HUES64 (cell line): ENCODE data around the gene CETN3.
"Not testable (repeated sequence)": the region's sequence is repeated elsewhere in the genome, so short reads cannot be mapped to it uniquely, and the experiment has no call there.

ENCODE experiments used
- H3K27ac ChIP-seq: 2 replicates; pipeline ENCODE4 v1.7.0; 2013; ENCODE audit warnings: low read depth, low read length, inconsistent platforms
- H3K27me3 ChIP-seq: 2 replicates; pipeline ENCODE4 v1.6.1; 2013; ENCODE audit warnings: mild to moderate bottlenecking, low read length; ENCODE audit not compliant: insufficient read depth
- H3K36me3 ChIP-seq: 2 replicates; pipeline ENCODE4 v1.6.1; 2013; ENCODE audit warnings: mild to moderate bottlenecking, low read length; ENCODE audit not compliant: insufficient read depth
- H3K4me1 ChIP-seq: 2 replicates; pipeline ENCODE4 v1.6.1; 2013; ENCODE audit warnings: mild to moderate bottlenecking, low read length, moderate library complexity; ENCODE audit not compliant: insufficient read depth
- H3K4me3 ChIP-seq: 2 replicates; pipeline ENCODE4 v1.5.1; 2013; ENCODE audit warnings: mild to moderate bottlenecking, low read length, moderate library complexity
- H3K9ac ChIP-seq: 2 replicates; pipeline ENCODE4 v1.6.1; 2013; ENCODE audit warnings: mild to moderate bottlenecking, low read depth, low read length
- H3K9me3 ChIP-seq: 2 replicates; pipeline ENCODE4 v1.6.1; 2013; ENCODE audit warnings: low read depth, low read length; ENCODE audit not compliant: insufficient read depth
- WGBS: fragments of 150-250, 120-280 bp; methylation state at CpG from one replicate; pipeline ENCODE4 v1.1.7; 2013; ENCODE audit warnings: missing lambda C conversion rate; 5-methylcytosine and 5-hydroxymethylcytosine counted together

The CETN3 gene

GRCh38 chr5:90381213-90381929, 28.2 kb downstream of the CETN3 start:
- no peak overlapping the region for H3K27ac ChIP-seq
- no peaks in the 10 kb centered on the region for H3K27me3 ChIP-seq
- WGBS: 96% methylated on average over 6 of the region's 6 CpGs
- no peaks in the 10 kb centered on the region for H3K9me3 ChIP-seq
- no peak overlapping the region for H3K4me3 ChIP-seq
- no peak overlapping the region for H3K9ac ChIP-seq
- no peaks in the 10 kb centered on the region for H3K36me3 ChIP-seq
- H3K4me1 ChIP-seq: no peaks in the 10 kb centered on the region

GRCh38 chr5:90379652-90380051, 29.9 kb downstream of the CETN3 start:
- Histone ChIP-seq H3K4me1 (no peaks in the 10 kb centered on the region), H3K27ac (no peak overlapping the region), H3K9ac (no peak overlapping the region), H3K9me3 (no peaks in the 10 kb centered on the region), H3K4me3 (no peak overlapping the region), H3K27me3 (no peaks in the 10 kb centered on the region), H3K36me3 (no peaks in the 10 kb centered on the region)
- 92% methylated on average over 2 of the region's 2 CpGs for WGBS

GRCh38 chr5:90378752-90379151, 30.8 kb downstream of the CETN3 start:
- Histone ChIP-seq H3K9me3 (no peaks in the 10 kb centered on the region), H3K9ac (no peak overlapping the region), H3K36me3 (no peaks in the 10 kb centered on the region), H3K27ac (no peak overlapping the region), H3K4me3 (no peak overlapping the region), H3K27me3 (no peaks in the 10 kb centered on the region), H3K4me1 (no peaks in the 10 kb centered on the region)
- WGBS: 98% methylated on average over 2 of the region's 2 CpGs

GRCh38 chr5:90371269-90371668, 38.3 kb downstream of the CETN3 start:
- not testable (repeated sequence) for H3K9ac ChIP-seq, H3K4me3 ChIP-seq, H3K36me3 ChIP-seq, H3K27me3 ChIP-seq, H3K27ac ChIP-seq, H3K4me1 ChIP-seq
- peaks cover 35% of the 10 kb centered on the region for H3K9me3 ChIP-seq

GRCh38 chr5:90368454-90369246, 40.9 kb downstream of the CETN3 start:
- H3K27ac ChIP-seq: no peak overlapping the region
- 96% methylated on average over 3 of the region's 3 CpGs for WGBS

GRCh38 chr5:90367879-90368278, 41.7 kb downstream of the CETN3 start:
- H3K36me3 ChIP-seq: no peaks in the 10 kb centered on the region
- H3K9ac ChIP-seq: no peak overlapping the region
- H3K27ac ChIP-seq: no peak overlapping the region
- peaks cover 35% of the 10 kb centered on the region for H3K9me3 ChIP-seq
- 100% methylated on average over 1 of the region's 1 CpG for WGBS
- H3K4me3 ChIP-seq: no peak overlapping the region
- H3K4me1 ChIP-seq: peaks cover 7% of the 10 kb centered on the region; the same call in 1 of the 2 replicates
- no peaks in the 10 kb centered on the region for H3K27me3 ChIP-seq

More at GRCh38 chr5:90368454-90369246, 40.9 kb downstream of the CETN3 start:
- H3K4me3 ChIP-seq: no peak overlapping the region
- H3K4me1 ChIP-seq: peaks cover 7% of the 10 kb centered on the region; the same call in 1 of the 2 replicates
- H3K27me3 ChIP-seq: no peaks in the 10 kb centered on the region
- no peak overlapping the region for H3K9ac ChIP-seq
- H3K36me3 ChIP-seq: no peaks in the 10 kb centered on the region
- H3K9me3 ChIP-seq: peaks cover 35% of the 10 kb centered on the region

GRCh38 chr5:90366948-90367347, 42.6 kb downstream of the CETN3 start:
- WGBS: 72% methylated on average over 3 of the region's 3 CpGs
- H3K9ac ChIP-seq: no peak overlapping the region
- H3K4me1 ChIP-seq: peaks cover 7% of the 10 kb centered on the region; the same call in 1 of the 2 replicates

GRCh38 chr5:90365328-90365727, 44.2 kb downstream of the CETN3 start:
- Histone ChIP-seq H3K36me3 (no peaks in the 10 kb centered on the region), H3K9ac (no peak overlapping the region), H3K27me3 (no peaks in the 10 kb centered on the region), H3K9me3 (peaks cover 11% of the 10 kb centered on the region; the same call in 1 of the 2 replicates), H3K4me1 (peaks cover 7% of the 10 kb centered on the region; the same call in 1 of the 2 replicates), H3K27ac (no peak overlapping the region), H3K4me3 (no peak overlapping the region)

More at GRCh38 chr5:90366948-90367347, 42.6 kb downstream of the CETN3 start:
- Histone ChIP-seq H3K27ac (no peak overlapping the region), H3K9me3 (peaks cover 26% of the 10 kb centered on the region), H3K36me3 (no peaks in the 10 kb centered on the region), H3K4me3 (no peak overlapping the region), H3K27me3 (no peaks in the 10 kb centered on the region)

- H3K27me3 ChIP-seq: no peaks in the 10 kb centered on the region
- no peak overlapping the region for H3K27ac ChIP-seq
- WGBS: 82% methylated on average over 7 of the region's 7 CpGs
- no peaks in the 10 kb centered on the region for H3K9me3 ChIP-seq
- H3K36me3 ChIP-seq: no peaks in the 10 kb centered on the region
- H3K4me1 ChIP-seq: 0 out of 2 replicates have a peak, but pooled peaks cover 5% of the 10 kb centered on the region
- H3K4me3 ChIP-seq: no peak overlapping the region
- no peak overlapping the region for H3K9ac ChIP-seq
Measured at GRCh38 chr5:90359073-90359920, 50.3 kb downstream of the CETN3 start.

- Histone ChIP-seq H3K9ac (no peak overlapping the region), H3K27me3 (no peaks in the 10 kb centered on the region), H3K27ac (no peak overlapping the region), H3K9me3 (no peaks in the 10 kb centered on the region), H3K36me3 (no peaks in the 10 kb centered on the region), H3K4me3 (no peak overlapping the region), H3K4me1 (0 out of 2 replicates have a peak, but pooled peaks cover 5% of the 10 kb centered on the region)
- WGBS: 93% methylated on average over 6 of the region's 6 CpGs
Measured at GRCh38 chr5:90356622-90357021, 52.9 kb downstream of the CETN3 start.

GRCh38 chr5:90356176-90356575, 53.4 kb downstream of the CETN3 start:
- Histone ChIP-seq H3K27me3 (no peaks in the 10 kb centered on the region), H3K9me3 (no peaks in the 10 kb centered on the region), H3K4me3 (no peak overlapping the region), H3K36me3 (no peaks in the 10 kb centered on the region), H3K27ac (no peak overlapping the region), H3K4me1 (0 out of 2 replicates have a peak, but pooled peaks cover 5% of the 10 kb centered on the region), H3K9ac (no peak overlapping the region)
